Ishikawa (cell line): Measurements from ENCODE around the gene CHRDL2.

ENCODE experiments used
- CEBPB ChIP-seq: IDR thresholded peaks from 2 replicates; pipeline ENCODE4 v1.6.1; 2012
- CREB1 ChIP-seq: IDR thresholded peaks from 2 replicates; pipeline ENCODE4 v1.6.1; 2012; ENCODE audit warnings: low read depth
- EGR1 ChIP-seq: IDR thresholded peaks from 2 replicates; pipeline ENCODE4 v1.6.1; 2012
- EP300 ChIP-seq: IDR thresholded peaks from 2 replicates; pipeline ENCODE4 v1.6.1; 2012; ENCODE audit warnings: borderline replicate concordance
- FOXM1 ChIP-seq: IDR thresholded peaks from 2 replicates; pipeline ENCODE4 v1.6.1; 2012; ENCODE audit warnings: low read depth, borderline replicate concordance
- MAX ChIP-seq: IDR thresholded peaks from 2 replicates; pipeline ENCODE4 v1.6.1; 2012
- RAD21 ChIP-seq: IDR thresholded peaks from 2 replicates; pipeline ENCODE4 v1.6.1; 2012; ENCODE audit warnings: low read depth
- TAF1 ChIP-seq: IDR thresholded peaks from 2 replicates; pipeline ENCODE4 v1.6.1; 2012; ENCODE audit warnings: low read depth, mild to moderate bottlenecking
- USF1 ChIP-seq: IDR thresholded peaks from 2 replicates; pipeline ENCODE4 v1.6.1; 2012
- YY1 ChIP-seq: IDR thresholded peaks from 2 replicates; pipeline ENCODE4 v1.6.1; 2012; ENCODE audit warnings: low read depth
- TF ChIP-seq, protein P1 (sequence below): IDR thresholded peaks from 2 replicates; pipeline ENCODE4 v1.6.1; 2012; ENCODE audit warnings: low read depth, mild to moderate bottlenecking

GRCh38 chr11:74695705-74696280 is 35.4 kb downstream of the CHRDL2 start:
- TF ChIP-seq EP300 (no peak), CREB1 (no peak), TAF1 (no peak), YY1 (no peak), FOXM1 (no peak), CEBPB (no peak), RAD21 (no peak), MAX (no peak), EGR1 (no peak), USF1 (no peak)
- TF ChIP-seq, protein P1, sequence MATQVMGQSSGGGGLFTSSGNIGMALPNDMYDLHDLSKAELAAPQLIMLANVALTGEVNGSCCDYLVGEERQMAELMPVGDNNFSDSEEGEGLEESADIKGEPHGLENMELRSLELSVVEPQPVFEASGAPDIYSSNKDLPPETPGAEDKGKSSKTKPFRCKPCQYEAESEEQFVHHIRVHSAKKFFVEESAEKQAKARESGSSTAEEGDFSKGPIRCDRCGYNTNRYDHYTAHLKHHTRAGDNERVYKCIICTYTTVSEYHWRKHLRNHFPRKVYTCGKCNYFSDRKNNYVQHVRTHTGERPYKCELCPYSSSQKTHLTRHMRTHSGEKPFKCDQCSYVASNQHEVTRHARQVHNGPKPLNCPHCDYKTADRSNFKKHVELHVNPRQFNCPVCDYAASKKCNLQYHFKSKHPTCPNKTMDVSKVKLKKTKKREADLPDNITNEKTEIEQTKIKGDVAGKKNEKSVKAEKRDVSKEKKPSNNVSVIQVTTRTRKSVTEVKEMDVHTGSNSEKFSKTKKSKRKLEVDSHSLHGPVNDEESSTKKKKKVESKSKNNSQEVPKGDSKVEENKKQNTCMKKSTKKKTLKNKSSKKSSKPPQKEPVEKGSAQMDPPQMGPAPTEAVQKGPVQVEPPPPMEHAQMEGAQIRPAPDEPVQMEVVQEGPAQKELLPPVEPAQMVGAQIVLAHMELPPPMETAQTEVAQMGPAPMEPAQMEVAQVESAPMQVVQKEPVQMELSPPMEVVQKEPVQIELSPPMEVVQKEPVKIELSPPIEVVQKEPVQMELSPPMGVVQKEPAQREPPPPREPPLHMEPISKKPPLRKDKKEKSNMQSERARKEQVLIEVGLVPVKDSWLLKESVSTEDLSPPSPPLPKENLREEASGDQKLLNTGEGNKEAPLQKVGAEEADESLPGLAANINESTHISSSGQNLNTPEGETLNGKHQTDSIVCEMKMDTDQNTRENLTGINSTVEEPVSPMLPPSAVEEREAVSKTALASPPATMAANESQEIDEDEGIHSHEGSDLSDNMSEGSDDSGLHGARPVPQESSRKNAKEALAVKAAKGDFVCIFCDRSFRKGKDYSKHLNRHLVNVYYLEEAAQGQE = no peak
